Measurements from ENCODE around the gene TTC22.

- TF ChIP-seq CTCF (IDR thresholded peaks at IDR 0.05) = no peak
- no peak for TF ChIP-seq ERG (CRISPR knock-in tag; IDR thresholded peaks at IDR 0.05)
- TF ChIP-seq GTF2I (CRISPR knock-in tag; conservative IDR thresholded peaks at IDR 0.05) = no peak
- TF ChIP-seq JUN (CRISPR knock-in tag; IDR thresholded peaks at IDR 0.05) = no peak
- TF ChIP-seq NFYB (CRISPR knock-in tag; conservative IDR thresholded peaks at IDR 0.05; ENCODE audit: low read depth) = no peak
Observed at GRCh38 chr1:54764922-54765561, 36.1 kb downstream of the TTC22 start.
